ENCODE measurements around the gene STUB1.
"Not testable (repeated sequence)": the region's sequence is repeated elsewhere in the genome, so short reads cannot be mapped to it uniquely, and the experiment has no call there.

Gene STUB1

DNA sequence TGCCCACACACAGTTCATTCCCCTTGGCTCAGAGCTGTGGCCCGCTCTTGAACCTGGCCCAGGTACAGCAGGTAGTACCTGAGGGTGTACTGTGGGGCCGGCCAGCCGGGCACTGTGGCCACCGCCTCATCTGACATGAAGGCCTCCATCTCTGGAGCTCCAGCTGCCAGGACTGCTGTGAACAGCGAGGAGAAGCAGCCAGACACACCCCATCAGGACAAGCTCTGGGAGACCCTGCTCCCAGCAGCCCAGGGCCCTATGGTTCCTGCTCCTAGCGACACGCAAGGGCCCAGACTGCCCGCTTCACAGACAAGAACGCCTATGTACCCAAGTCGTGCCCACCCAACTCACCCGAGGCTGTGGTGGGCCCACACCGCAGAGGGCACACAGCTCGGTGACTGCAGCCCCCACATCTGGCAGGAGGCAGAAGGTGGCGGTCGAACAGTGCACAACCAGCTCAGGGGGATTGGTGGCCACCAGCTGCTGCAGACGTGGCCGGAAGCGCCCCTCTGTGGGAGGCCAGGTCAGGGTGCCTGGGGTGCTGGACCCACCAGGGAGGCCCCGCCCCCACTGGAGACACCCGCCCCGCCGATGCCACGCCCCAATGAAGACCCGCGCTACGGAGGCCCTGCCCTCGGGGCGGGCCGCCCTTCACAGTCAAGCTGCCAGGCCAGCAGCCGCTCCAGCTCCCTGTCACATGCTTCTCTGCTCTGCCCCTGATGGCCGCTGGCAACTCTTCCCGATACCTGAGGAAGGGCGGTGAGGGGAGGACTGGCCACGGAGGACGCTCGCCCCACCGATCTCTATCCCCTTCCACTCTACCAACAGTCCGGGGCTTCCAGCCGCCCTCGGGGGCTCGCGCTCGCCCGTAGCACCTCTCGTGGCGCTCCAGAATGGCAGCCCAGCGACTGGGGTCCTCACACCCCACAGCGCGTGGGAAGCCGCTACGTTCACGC lies 1.1 kb upstream of the STUB1 start:
- DNase-seq (ENCODE audit: low read depth): no peak

DNA sequence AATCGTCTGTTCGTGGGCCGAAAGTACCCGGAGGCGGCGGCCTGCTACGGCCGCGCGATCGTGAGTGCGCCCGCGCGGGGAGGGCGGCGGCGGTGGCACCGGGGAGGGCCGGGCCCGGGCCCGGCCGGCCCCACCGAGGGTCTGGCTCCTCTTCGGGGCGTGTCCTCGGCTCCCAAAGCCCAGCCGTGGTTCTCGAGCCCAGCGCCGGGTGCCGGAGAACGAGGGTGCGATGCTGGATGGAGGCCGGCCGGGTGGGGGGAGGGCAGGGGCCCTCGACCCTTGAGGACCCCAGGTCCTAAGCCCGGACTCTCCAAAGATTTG lies 375 bp downstream of the STUB1 start:
- no peak for DNase-seq (ENCODE audit: low read depth)

DNA sequence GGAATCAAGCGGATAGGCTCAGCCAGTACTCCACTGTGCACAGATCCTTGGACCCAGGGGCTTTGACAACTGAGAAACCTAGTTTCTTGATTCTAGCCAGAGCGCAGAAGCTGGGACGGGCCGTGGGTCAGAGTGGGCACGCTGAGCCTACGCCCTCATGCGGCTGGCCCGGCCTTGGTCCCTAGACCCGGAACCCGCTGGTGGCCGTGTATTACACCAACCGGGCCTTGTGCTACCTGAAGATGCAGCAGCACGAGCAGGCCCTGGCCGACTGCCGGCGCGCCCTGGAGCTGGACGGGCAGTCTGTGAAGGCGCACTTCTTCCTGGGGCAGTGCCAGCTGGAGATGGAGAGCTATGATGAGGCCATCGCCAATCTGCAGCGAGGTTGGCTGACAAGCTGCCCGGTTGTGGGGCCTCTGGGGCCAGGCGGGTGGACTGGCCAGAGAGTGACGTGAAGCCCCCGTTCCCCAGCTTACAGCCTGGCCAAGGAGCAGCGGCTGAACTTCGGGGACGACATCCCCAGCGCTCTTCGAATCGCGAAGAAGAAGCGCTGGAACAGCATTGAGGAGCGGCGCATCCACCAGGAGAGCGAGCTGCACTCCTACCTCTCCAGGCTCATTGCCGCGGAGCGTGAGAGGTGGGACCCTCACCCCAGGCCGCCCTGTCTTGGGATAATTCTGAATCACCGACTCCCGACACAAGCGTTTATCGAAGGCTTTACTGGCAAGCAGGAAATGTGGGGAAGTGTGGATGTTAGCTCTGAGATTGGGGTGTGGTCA lies 946 bp downstream of the STUB1 start:
- DNase-seq (ENCODE audit: low read depth): no peak

DNA sequence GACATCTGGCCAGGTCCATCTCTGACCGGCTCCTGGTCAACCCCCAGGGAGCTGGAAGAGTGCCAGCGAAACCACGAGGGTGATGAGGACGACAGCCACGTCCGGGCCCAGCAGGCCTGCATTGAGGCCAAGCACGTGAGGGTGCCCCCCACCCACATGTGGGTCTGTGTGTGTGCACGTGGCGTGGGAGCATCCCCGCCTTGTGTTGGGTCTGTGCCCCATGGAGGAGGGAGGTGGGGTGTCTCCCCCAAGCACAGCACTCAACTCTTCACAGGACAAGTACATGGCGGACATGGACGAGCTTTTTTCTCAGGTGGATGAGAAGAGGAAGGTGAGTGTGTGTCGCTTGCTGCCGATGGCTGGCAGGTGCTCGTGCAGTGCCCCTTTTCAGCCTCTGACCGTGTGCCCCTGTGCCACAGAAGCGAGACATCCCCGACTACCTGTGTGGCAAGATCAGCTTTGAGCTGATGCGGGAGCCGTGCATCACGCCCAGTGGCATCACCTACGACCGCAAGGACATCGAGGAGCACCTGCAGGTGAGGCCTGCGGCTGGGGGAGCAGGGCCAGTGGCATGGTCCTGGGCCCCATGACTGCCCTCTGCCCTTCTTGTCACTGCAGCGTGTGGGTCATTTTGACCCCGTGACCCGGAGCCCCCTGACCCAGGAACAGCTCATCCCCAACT lies 1.7 kb downstream of the STUB1 start:
- no peak for DNase-seq (ENCODE audit: low read depth)

DNA sequence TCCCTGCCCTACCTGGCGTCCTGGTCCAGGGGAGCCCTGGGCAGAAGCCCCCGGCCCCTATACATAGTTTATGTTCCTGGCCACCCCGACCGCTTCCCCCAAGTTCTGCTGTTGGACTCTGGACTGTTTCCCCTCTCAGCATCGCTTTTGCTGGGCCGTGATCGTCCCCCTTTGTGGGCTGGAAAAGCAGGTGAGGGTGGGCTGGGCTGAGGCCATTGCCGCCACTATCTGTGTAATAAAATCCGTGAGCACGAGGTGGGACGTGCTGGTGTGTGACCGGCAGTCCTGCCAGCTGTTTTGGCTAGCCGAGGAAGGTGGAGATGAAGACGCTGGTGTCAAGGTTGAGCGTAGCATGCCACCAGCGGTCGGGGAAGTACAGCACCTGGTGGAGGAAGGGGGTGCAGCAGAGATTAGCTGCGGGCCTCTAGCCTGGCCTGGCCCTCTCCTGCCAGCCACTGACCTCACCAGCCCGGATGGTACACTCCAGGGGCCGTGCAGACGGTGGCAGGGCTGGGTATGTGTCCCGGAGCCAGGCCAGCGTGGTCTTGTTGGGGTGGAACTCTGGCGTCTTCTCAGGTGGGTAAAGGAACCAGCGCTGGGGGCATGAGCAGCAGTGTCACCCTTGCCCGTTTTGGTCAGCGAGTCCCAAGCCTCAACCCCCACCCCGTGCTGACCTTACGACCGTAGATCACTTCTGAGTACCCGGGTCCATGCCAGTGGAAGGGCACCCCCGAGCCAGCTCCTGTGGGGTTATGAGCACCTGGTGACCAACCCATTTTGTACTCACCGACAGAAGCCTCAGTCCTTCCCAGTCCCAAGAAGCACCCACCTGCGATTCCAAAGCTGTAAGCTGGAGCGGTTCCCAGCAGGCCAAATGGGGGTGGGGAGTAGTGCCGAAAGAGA lies 2.5 kb downstream of the STUB1 start:
- DNase-seq (ENCODE audit: low read depth): no peak

DNA sequence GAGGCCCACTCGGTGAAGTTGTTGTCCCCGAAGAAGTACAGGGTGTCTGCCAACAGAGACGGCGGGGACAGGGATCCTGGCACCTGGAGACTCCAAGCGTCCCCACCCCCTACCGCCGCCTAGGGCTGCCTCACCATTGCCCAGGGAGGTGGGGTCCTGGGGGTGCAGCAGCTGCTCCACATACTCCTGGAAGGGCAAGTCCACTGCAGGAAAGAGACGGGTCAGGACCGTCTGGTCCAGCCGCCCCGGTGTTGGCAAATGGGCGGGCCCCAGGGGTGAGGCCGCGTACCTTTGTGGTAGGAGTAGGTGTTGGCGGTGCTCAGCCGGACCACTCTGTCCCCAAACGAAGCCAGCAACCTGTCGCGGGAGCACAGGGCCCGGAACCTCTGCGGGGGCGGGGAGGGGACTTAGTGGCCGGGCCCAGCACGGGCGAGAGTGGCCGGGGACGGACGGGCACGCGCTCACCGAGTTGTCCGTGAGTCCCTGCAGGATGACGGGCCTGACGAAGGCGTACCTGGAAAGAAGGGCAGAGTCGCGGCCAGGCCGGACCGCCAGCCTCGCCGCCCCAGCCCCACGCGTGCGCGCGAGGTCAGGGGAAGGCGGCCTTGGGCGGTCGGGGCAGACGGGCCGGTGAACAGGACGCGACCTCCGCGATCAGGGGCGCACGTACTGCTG lies 3.3 kb downstream of the STUB1 start:
- no peak for DNase-seq (ENCODE audit: low read depth)

DNA sequence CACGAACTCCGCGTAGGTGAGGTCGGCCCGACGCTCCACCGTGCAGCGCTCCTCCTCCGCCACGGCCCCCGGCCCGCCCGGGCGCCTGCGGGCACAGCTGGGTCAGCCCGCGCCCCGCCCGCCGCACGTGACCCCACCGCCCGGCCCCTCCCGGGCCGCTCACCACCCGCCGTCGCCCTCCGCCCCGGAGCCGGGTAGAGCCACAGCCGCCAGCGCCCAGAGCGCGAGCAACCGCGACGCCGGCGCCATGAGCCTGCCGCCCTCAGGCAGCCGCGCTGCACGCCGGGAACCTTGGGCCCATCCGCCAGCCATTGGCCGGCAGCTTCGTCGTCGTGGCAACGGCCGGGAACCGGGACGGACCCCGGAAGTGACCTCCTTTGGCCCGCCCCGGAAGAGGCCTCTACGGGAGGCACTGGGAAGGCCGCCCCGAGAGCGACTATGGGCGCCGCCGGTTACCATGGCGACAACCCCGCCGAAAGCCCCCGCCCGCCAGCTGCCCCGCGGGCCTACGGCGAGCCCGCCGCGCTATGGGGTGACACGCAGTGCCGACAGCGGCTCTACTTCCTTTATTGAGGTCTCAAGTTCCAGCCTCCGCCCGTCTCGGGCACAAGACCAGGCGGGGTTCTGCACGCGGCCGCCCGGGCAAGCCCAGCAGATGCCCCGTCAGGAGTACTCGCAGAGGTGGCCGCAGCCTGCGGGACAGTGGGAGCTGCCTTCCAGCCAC lies 4.0 kb downstream of the STUB1 start, which contains the start of gene JMJD8:
Gene JMJD8 (minus strand): TSS at position 264 of the 724 bp plus-strand sequence. CDS start 15 bp downstream, at position 249.
- DNase-seq (ENCODE audit: low read depth): peak; percentile 97

DNA sequence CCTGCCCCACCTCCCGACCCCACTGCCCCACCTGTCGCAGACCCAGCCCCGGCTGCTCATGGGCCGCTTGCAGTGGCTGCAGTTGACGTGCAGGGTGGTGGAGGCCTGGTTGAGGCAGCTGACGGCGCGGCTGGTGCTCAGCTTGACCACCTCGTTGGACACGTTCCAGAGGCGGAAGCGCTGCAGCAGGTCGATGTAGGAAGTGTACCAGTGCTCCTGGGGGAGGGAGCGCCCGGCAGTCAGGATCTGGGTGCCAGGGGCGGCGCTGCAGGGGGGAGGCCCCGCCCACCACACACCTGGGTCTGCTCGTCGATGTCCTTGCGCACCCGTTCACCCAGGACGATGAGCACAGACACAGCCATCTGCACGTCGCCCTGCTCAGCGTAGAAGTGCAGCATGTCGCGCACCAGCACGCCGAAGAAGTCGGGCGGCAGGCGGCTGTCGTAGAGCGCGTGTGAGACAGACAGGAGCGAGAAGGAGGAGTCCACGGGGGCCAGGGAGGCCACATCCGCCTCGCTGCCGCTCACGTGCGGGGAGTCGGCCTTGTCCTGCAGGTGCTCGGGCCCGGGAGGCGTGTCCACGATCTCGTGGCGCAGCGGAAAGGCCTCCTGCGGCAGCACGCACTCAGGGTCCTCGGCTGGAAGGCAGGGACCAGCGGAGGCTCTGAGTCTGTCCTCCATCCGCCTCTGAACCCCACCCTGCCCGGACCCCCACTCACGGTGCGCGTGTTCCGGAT lies 4.9 kb downstream of the STUB1 start:
- no peak for DNase-seq (ENCODE audit: low read depth)

DNA sequence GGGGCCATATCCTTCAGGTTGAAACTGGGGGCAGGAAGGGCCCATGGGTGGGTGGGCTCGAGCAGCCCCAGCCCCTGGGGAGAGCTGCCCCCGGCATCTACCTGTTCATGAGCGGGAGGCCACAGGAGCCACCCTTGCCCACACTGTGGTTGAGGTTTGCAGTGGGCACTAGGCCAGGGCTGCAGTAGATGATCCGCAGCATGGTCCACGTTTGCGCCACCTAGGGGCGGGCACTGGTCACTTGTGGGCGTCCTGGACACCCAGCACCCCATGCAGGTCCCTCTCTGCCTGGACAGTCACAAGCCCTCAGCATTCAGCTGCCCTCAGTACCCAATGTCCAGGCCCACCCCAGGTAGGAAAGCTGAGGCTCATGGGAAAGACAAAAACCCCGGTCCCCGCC lies 5.8 kb downstream of the STUB1 start:
- no peak for DNase-seq (ENCODE audit: low read depth)

DNA sequence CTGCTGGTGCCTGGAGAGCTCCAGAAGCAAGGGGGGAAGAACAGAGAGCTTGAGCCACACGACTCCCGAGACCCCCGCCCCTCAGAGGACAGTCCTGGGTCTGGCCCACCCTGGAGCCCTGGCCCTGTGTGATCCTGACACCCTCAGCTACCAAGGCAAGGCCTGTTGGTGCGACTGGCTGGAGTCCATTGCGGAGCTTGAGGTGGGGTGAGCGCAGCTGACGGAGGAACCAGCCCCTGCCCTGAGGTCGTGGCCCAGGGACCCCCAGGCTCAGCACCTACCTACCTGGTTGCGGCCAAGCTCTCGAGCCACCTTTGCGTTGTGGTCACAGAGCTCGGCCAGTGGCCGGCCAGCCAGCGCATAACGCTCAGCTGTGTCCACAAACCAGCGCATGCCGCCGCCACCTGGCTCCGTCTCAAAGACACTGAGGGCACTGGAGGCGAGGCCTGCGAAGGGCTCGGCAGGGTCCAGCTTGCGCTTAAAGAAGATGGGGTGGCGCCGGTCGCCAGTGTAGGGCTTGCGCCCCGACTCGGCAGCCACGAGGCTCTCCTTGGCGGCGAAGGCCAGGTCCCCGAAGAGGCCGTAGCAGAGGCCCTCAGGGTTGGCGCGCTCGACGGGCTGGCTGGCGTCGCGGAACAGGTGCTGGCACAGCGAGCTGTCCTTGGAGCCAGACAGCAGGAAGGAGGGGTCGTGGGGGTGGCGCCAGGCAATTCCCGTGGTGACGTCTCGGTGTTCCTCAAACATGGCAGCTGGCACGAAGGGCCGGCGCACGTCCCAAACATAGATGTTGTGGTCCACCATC lies 6.5 kb downstream of the STUB1 start:
- no peak for DNase-seq (ENCODE audit: low read depth)

DNA sequence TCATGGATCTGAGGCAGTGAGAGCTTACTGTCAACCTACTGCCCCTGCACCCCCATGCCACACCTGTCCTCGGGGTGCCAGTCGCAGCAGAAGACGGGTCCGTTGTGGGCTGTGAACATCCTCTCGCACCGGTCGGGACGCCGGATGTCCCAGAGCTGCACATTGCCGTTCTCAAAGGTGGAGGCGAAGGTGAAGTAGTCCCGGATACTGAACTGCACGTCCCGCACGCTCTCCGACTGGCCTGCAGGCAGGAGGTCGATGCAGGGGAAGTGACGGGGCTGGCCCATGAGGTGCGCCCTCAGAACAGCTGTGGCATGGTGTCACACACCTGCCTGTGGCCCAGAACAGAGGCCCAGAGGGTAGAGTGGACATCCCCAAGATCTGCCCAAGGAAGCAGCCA lies 7.3 kb downstream of the STUB1 start:
- no peak for DNase-seq (ENCODE audit: low read depth)

DNA sequence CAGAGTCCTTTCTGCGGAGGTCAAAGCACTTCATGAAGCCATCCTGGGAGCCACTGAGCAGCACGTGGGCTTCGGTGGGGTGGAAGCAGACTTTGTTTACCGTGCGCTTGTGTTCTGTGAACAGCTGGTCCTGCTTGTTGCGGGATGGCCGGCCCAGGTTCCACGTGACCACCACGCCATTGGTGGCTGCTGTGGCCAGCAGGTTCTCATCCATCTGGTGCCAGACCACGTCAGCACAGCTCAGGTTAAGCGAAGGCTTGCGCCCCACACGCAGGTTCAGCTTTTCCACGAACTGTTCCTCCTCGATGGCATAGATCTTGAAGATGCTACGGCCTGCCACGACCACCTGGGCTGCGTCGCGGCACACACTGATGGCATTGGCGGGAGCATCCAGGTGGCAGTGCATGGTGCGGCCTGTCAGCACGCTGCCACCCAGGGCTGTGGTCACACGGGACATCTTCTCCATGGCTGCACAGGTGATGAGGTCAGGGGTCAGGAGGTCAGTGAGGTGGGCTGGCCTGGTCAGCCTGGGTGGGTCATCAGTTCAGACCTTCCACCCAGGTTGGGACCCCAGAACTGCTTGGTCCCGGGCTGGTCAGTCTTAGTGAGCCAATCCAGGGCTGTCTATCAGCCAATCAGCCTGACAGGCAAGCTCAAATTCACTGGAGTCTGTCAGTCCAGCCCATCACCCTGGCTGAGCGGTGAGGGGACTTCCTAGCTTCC lies 9.1 kb downstream of the STUB1 start:
- DNase-seq (ENCODE audit: low read depth): no peak

DNA sequence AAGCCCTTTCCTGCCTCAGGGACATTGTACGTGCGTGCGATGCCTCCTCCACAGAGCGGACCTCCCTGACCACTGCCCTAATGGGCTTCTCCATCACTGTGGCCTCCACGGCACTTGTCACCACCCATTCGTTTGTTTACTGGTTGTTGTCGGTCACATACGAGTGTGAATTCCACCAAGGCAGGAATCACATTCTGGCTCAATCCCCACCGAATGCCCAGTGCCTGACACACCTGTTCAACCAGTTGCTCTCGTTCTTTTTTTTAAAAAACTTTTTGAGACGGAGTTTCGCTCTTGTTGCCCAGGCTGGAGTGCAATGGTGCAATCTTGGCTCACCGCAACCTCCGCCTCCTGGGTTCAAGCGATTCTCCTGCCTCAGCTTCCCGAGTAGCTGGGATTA lies 11.0 kb downstream of the STUB1 start:
- DNase-seq (ENCODE audit: low read depth): not testable (repeated sequence)

DNA sequence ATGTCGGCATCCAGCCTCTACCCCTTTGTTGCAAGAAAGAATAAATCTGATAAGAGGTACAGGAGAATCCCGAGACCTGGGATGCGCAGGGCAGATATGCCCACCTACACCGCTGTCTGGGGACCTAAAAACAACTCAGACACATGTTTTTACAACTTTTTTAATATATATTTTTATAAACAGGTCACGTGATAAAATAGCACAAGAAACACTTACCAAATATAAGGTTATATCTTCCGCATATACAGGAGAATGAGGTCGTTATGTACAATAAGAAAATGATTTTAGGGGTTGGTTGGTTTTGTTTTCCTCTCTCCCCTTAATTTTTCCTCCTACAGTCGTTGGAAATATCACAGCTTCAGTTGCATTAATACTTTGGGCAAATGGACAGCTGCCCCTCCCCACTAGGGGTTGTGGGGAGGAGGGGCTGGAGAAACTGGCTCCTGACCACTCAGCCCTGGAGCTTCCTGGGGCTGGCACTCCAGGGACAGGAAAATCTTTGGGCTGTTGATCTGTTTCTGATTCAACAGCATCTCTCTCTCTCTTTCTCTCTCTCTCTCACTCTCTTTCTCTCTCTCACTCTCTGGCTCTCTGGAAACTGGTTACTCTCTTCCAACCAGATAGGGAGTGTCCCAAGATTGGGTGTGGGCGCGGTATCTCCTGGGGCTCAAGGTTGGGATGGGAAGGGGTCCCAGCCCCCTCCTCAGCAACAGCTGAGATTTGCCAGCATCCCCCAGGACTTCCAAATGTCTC lies 12.3 kb downstream of the STUB1 start:
- no peak for DNase-seq (ENCODE audit: low read depth)

DNA sequence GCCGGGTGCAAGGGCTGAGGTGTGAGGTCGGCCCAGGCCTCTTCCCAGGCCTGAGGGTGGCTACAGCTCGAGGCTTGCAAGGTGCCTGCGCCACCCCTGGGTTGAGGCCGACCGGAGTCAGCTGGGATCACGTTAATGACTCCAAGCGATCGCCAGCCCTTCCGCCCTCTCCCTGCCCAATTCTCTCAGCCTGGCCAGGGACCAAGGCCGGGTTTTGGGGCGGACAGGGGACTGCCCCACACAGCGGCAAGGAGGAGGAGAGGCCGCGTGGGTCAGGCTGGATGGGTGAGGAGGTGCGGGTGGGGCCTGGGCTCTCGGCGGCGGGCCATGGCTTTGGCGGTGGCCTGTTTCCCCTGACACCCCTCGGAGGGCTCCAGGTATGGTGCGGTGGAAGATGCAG lies 13.2 kb downstream of the STUB1 start:
- DNase-seq (ENCODE audit: low read depth): no peak

DNA sequence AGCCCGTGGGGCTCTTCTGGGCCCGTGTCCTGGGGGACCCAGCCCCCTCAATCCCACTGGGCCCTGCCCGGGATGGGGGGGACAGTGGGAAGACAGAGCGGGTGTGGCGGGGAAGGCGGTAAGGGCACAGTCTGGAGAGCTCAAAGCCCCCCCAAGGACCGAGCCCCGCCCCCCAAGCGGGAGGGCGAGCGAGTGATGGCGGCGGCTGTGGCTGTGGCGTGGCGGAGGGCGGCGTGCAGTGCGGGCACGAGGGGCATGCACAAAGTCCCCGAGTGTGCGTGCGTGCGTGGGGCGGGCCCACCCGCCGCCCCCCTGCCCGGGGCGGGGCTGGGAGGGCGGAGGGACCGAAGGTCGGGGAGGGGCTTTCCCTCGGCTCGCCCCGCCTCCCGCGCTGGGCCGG lies 13.6 kb downstream of the STUB1 start:
- DNase-seq (ENCODE audit: low read depth): no peak

DNA sequence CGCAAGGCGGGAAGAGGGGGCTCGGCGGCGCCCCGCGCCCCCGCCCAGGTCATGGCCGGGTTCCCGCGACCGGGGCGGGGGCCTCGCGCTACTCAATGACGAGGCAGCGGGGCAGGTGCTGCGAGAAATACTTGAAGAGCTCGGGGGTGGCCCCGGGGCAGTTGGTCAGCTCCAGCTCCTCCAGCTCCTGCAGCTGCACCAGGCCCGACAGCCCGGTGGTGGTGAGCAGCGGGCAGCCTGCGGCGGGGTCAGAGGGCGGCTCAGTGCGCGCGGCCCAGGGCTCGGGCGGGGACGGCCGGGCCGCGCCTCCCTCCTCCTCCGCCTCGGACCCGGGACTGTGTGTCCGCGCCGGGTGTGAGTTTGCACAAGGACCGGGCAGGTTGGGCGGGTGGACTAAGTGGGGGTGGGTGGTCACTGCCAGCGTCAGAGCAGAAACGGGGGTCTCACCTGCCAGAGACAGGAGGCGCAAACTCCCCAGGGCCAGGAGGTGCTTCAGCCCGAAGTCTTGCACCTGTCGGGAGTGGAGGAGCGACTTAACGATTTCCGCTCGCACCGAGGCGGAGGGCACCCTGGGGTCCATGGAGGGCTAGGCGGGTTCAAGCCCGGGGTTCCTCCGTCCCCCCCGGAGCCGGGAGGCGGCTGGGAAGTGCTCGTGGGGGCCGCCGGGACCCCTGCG lies 14.1 kb downstream of the STUB1 start:
- DNase-seq (ENCODE audit: low read depth): no peak

All from stimulated activated CD8-positive, alpha-beta memory T cell treated with anti-CD3 and anti-CD28 coated beads, Interleukin-7, amount 100 ng/mL, for 24 hours (primary cell).